Measurements from ENCODE around the gene RASA1.

Gene RASA1

DNA sequence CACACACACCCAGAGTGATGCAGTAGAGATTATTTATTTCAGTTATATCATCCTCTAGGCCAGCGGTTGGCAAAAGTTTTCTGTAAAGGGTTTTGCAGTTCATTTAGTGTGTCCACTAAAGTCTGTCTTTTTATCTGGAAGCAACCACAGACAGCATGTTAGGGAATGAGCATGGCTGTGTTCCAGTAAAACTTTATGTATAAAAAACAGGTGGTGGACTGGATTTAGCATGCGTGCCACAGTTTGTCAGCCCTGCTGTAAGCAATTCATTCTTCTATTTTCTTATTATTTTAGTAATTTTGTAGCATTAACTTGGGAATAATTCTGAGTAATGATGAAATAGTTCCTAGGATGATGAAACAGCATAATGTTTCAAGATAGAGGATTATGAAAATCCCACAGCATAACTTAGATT lies 93.4 kb downstream of the RASA1 start:
- no peak for DNase-seq (ENCODE audit: low spot score)

GRCh38 chr5:87361536-87362213 lies 94.0 kb downstream of the RASA1 start:
- peak; percentile 2 for DNase-seq (ENCODE audit: low spot score)

GRCh38 chr5:87367243-87367642 lies 99.6 kb downstream of the RASA1 start:
- no peak for DNase-seq (ENCODE audit: low spot score)

DNA sequence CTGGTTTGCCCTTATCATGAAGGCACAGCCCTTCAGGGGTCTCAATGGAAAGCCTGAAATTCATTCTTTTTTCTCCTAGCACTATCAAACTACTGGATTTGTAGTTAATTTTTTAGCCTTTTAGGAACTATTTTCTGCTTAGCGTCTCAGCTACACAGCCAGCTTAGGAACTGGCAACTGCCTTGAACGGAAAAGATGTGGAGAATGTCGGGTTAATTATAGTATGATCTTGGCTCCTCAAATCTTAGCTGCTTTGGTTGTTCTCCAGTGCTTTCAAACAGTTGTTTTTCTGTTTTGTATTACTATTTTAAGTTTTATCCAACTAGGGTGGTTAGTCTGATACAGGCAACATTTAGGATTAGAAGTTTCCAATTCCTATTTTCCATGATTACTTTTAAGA lies 100.9 kb downstream of the RASA1 start:
- no peak for DNase-seq (ENCODE audit: low spot score)

- no peak for DNase-seq (ENCODE audit: low spot score)
These were observed 101.7 kb downstream of the RASA1 start for GRCh38 chr5:87369431-87369830.

GRCh38 chr5:87372705-87373104 lies 105.0 kb downstream of the RASA1 start:
- DNase-seq (ENCODE audit: low spot score) = no peak

DNA sequence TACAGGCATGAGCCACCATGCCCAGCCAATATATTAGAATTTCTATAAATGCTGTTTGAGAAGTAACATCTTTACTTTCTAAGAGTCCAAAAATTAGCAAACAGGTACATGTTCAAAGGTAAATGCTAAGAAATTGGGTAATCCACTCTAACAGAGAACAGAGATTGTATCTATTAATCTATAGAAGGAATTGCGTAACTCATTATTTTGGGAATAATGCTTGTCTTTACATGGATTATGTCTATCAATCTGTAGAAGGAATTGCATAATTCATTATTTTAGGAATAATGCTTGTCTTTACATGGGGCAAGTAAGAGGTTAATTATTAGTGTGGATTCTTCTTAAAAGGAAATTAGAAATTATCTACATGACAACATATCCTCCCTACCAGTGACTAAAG lies 114.5 kb downstream of the RASA1 start:
- DNase-seq (ENCODE audit: low spot score) = no peak

DNA sequence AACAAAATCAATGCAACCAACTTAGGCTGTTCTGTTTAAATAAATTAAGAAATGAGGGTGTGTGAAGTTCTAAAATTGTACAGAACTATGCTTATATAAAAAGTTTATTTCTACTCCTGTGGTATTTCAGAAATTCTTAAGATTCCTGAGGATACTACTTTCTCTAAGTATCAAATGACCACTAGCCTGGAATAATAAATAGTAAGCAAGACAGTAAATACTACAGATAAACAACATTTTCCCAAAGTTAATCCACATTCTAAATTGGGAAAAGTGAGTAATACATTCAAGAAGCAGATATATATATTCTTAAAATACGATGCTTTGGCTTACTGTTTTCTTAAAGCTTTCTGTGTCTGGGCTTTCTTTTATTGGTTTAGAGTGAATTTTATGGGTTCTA lies 115.5 kb downstream of the RASA1 start:
- no peak for DNase-seq (ENCODE audit: low spot score)

- no peak for DNase-seq (ENCODE audit: low spot score)
These were observed 118.1 kb downstream of the RASA1 start for GRCh38 chr5:87385802-87386201.

DNA sequence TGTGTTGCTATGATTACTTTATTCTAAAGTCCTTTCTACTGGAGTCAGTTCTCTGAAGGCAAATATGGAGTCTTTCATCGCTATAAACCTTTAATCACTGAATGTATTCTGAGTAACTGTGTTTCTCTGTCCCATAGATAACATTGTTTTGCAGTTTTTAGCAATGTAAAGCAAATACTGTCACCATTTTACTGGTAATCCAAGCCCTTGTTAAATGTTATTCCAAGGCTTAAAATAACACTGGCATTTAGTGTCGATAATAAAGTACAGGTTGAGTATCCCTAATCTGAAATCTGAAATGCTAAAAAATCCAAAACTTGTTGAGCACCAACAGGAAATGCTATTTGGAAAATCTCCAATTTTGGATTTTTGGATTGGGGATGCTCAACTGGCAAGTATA lies 120.4 kb downstream of the RASA1 start:
- DNase-seq (ENCODE audit: low spot score) = no peak

GRCh38 chr5:87389296-87390034 lies 121.8 kb downstream of the RASA1 start:
- DNase-seq (ENCODE audit: low spot score) = no peak

DNA sequence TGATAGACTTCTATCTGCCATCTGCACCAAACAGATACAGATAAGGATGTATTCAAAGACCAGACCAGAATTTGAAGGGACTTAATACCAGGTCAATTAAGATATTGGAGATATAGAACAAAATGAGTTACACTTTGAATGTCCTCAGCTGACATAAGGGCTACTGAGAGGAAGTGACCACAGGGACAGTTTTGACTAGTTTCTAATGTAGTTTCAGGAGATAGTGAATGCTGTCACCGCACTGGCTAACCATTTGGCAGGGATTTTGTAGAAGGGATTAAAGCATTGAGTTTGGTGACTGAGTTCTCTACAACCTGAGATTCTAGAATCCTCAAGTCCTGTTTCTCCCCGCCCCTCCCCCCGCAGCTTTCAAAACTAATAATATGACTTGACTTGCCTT lies 122.4 kb downstream of the RASA1 start:
- no peak for DNase-seq (ENCODE audit: low spot score)

- DNase-seq (ENCODE audit: low spot score) = no peak
These were observed 123.0 kb downstream of the RASA1 start for GRCh38 chr5:87390576-87391199.

DNA sequence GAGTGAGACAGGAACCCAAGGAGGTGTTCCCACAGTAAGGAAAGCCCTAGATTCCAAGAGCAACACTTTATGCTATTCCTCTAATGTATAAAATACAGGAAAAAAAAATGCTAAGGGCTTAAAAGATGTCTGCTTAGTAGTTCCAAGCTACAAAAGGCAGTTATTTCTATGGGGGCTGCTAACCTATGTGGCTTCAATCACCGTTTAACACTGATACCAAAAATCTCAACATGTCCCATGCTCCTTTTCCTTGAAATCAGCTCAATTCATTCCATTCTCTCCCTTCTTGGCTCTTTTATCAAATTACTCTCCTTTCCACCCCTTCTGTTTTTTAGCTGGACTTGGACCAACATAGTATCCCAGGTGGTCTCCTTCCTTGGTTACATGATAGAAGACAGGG lies 124.5 kb downstream of the RASA1 start:
- no peak for DNase-seq (ENCODE audit: low spot score)

DNA sequence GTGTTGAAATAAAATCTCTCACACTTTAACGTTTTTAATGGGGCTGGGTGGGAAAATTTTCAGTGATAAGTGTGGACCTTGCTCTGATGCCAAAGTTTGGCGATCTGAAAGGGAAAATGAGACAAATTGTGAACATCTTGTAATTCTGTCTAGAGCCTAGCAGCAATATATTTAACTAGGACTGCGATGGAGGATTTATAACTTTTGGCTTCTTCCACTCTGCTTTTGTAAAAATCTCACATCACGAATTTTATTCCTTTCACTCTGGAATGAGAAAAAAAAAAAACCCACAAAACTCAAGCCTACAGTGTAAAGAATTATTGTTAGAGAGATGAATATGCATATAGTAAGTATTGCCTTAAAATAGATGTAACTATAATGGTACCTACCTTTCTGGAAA lies 125.1 kb downstream of the RASA1 start:
- DNase-seq (ENCODE audit: low spot score) = no peak

DNA sequence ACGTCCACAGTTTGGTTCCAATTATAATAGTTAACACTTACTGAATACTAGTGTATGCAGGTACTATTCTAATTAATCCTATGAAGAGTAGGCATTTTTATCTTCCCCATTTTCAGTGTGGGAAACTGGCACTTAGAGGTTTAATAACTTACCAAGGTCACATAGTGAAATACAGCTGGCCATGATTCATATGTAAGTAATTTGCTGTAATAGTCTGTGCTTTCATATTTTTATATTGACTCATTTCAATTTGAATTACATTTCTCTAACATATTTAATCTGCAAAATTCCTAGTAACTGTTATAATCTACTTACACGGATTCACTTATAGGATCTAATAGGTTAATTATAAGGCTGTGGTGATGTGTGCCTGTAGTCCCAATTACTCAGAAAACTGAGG lies 125.6 kb downstream of the RASA1 start:
- DNase-seq (ENCODE audit: low spot score) = no peak

DNA sequence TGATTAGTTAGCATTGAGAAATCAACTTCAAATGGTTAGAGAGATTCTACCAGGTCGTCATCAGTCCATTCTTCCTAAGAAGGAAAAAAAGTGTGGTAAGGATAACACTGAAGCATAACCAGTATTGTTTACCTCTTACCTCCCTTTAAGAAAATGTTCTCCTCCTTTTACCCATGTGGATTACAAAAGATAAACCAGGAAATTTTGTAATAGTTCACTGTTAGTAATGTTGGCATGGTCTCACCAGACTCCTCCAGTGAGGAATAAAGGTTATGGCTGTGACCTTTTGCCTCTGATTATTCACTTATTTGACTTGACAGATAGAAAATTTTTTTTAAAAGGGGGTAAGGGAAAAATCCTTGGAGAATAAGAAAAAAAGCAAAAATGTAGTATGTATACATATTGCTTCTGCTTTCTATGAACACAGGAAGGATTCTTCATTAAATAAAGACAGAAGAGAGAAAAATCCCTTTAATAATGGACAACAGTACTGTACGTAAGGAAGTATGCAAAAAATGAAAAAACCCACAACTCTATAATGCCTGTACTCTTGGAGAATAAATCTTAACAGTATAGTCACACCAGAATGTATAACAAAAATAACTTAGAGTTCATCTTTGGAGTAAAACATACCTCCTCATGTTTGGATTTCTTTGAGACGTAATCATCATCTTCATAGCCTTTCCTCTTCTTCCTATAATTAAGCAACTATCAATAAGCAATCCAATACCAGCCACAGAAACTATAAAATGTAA lies 126.9 kb downstream of the RASA1 start:
- DNase-seq (ENCODE audit: low spot score) = no peak

DNA sequence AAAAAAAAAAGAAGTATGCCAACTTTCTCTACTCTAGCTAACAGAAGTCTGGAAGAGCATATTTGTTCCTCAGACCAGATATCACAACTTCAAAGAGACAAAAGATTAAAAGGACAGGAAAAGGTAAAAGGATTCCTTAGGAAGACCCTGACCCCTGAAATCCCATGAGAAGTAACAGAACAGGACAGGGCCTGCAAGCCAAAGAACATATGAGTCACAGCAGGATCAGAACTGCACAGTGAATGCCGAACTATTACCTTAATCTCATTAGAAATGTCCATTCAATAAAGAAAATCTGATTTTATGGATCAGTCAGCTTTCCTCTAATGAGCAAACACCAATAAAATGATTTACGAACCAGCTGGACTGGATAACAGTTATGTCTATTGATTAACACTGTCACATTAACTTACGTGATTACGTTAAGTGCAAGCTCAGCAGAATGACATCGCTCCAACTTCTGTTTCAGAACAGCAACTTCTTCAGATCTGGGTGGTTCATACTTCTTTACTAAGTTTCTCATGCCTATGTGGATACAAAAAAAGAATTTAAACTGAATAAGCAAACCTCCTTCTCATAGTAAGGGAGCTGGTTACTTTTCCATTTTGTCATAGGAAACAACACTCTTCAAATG lies 131.4 kb downstream of the RASA1 start:
- DNase-seq (ENCODE audit: low spot score) = no peak

DNA sequence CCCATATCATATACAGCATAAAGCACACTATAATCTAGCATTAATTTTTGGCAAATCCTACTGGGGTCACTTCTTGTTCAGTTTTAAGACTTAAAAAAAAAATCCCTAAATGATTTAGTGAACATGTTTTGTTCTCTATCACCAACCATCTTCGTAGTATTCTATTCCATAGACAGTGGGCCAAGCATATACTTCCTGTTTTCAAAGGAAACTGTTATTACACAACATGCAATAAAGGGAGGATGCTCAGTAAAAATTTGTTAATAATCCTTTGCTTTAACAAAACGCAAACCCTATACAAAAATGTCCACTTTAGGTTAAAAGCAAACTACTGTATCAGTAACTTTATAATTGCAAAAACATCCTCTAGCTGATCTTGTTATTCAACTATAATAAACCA lies 132.0 kb downstream of the RASA1 start:
- DNase-seq (ENCODE audit: low spot score) = no peak

DNA sequence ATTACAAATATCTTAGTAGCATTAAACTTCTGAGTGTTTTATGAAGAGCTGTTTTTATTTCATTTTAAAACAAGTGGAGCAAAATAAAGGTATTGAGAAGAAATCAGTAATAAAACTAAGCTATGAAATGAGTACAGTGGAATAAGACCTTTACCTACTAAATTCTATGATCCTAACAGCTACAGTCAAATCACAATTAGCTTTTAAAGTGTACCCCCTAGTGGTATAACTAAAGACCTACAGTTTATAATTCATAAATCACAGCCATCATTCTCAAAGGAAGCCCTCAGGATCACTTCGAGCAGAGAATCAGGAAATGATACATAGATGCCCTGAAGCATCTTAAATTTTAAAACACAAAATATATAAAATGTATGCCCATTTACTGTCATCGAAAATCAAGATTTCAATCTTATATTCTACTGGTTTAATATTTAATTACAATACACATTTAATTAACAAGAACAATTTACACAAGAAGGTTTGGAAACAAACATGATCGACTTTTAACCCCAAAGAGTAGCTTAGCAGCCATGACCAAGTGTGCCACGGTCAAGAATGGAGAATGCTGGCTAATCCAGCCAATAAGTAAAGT lies 132.7 kb downstream of the RASA1 start:
- peak; percentile 54 for DNase-seq (ENCODE audit: low spot score)

DNA sequence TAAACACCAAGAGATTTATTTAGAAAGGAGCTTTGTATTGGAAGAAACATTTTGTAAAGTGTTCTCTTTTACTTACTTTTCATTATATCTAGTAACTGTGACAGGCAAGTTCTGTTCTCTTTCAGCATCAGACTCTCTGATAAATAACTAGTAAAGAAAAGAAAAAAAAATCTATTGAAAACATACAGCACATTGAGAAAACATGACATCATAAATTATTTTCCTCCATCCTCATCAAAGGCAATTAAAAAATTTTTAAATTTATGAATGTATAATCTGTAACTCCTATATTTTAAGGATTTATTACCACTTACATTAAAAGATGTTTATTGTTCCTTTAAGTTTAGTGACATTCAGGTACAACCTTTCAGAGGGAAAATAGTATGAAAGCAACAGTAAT lies 133.9 kb downstream of the RASA1 start:
- DNase-seq (ENCODE audit: low spot score) = no peak

DNA sequence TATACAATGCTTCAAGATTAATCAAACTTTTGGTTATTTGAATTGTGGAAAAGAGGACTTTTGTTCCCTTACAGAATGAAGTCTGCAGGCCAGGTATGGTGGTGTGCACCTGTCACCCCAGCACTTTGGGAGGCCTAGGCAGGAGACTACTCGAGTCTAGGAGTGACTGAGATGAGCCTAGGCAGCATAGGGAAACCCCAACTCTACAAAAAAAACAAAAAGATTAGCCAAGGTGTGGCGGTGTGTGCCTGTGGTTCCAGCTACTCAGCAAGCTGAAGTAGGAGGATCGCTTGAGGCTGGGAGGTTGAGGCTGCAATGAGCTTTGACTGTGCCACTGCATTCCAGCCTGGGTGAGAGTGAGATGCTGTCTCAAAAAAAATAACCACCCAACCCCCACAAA lies 135.7 kb downstream of the RASA1 start:
- no peak for DNase-seq (ENCODE audit: low spot score)
